ENCODE measurements around the gene SLC6A6.
"Not testable (repeated sequence)": the region's sequence is repeated elsewhere in the genome, so short reads cannot be mapped to it uniquely, and the experiment has no call there.

The SLC6A6 gene

DNA sequence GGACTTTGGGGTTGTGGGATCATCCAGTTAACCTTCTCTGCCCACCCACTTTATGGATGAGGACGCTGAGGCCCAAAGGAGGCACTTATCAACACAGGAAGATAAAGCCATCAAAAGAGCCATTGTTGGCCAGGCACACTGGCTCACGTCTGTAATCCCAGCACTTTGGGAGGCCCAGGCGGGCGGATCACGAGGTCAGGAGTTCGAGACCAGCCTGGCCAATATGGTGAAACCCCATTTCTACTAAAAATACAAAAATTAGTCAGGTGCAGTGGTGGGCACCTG is 7.3 kb downstream of the SLC6A6 start:
- not testable (repeated sequence) for H3K27me3 ChIP-seq (ENCODE audit: insufficient read depth, low read length); H3K9me3 ChIP-seq (ENCODE audit: low read length); H3K36me3 ChIP-seq (ENCODE audit: insufficient read depth, low read length); H3K4me3 ChIP-seq (ENCODE audit: low read length); H2AFZ ChIP-seq (ENCODE audit: low read depth, low read length)
- H3K4me1 ChIP-seq (ENCODE audit: insufficient read depth, low read length), result peaks cover 13% of the 10 kb centered on the region

DNA sequence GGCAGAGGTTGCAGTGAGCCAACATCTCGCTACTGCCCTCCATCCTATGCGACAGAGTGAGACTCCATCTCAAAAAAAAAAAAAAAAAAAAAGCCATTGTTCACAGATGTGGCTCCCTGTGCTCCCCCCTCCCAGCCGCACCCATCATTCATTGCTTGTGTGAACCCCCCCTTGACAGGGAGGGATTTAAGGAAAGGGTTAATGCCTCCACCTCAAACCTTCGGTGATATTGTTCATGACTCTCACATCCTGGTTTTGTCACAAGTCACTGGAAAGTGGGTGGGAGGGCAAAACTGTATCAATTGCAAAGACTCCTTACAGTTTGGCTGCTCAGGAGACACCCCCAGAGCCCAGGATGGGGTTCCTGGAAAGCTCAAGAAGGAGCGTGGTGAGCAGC is 7.7 kb downstream of the SLC6A6 start:
- Histone ChIP-seq H3K9me3 (ENCODE audit: low read length) (no peaks in the 10 kb centered on the region), H3K36me3 (ENCODE audit: insufficient read depth, low read length) (no peaks in the 10 kb centered on the region), H3K4me1 (ENCODE audit: insufficient read depth, low read length) (peaks cover 13% of the 10 kb centered on the region), H2AFZ (ENCODE audit: low read depth, low read length) (no peak overlapping the region), H3K27me3 (ENCODE audit: insufficient read depth, low read length) (no peaks in the 10 kb centered on the region), H3K4me3 (ENCODE audit: low read length) (no peak overlapping the region)

DNA sequence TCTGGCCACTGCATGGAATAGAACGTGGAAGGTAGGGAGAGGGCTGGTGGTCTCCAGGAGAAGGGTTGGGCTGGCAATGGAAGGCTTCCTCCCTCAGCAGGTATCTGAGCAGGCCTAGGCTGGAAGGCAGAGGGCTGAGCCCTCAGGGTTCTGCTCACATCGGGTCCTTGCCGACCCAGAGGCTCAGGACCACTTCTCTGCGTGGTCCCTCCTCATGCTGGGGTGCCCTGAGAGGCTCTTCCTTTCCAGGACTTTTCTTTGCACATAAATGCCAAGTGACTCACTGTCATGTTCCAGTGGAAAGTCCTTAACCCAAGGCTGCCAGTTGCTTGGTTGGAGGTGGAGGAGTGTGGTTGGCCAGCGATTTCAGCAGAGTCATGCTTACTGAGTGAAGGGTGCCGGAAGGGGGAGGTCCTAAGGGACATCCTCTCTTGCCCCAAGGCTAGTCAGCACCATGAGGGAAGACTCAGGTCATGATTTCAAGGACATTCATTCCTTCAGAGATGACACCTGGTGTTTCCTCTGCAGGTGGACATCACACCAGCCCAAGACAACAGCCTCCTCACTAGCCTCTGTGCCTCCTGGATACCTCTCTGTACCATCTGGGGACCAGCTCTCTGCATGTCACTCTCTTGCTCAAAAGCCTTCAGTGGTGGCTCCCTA is 8.2 kb downstream of the SLC6A6 start:
- Histone ChIP-seq H2AFZ (ENCODE audit: low read depth, low read length) (no peak overlapping the region), H3K4me3 (ENCODE audit: low read length) (no peak overlapping the region), H3K9me3 (ENCODE audit: low read length) (no peaks in the 10 kb centered on the region), H3K27me3 (ENCODE audit: insufficient read depth, low read length) (no peaks in the 10 kb centered on the region), H3K4me1 (ENCODE audit: insufficient read depth, low read length) (peaks cover 13% of the 10 kb centered on the region), H3K36me3 (ENCODE audit: insufficient read depth, low read length) (no peaks in the 10 kb centered on the region)

DNA sequence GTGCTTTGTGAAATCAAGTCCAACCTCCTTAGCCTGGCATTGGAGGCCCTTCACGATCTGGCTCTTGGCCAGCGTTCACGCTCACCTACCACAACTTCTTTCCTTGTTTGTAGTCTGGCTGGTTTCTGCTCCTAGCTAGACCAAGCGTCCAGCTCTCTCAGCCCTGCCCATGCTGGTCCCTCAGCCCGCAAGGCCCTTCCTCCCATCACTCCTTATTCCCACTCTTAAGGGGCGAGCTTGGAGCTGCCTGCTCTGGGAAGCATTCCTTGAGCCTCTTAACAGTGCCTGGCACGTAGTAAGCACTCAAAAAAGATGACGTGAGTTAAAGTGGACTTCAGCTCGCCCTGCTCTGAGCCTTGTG is 8.7 kb downstream of the SLC6A6 start:
- Histone ChIP-seq H3K4me3 (ENCODE audit: low read length) (no peak overlapping the region), H3K4me1 (ENCODE audit: insufficient read depth, low read length) (peaks cover 13% of the 10 kb centered on the region), H3K27me3 (ENCODE audit: insufficient read depth, low read length) (no peaks in the 10 kb centered on the region), H2AFZ (ENCODE audit: low read depth, low read length) (no peak overlapping the region), H3K36me3 (ENCODE audit: insufficient read depth, low read length) (no peaks in the 10 kb centered on the region), H3K9me3 (ENCODE audit: low read length) (no peaks in the 10 kb centered on the region)

DNA sequence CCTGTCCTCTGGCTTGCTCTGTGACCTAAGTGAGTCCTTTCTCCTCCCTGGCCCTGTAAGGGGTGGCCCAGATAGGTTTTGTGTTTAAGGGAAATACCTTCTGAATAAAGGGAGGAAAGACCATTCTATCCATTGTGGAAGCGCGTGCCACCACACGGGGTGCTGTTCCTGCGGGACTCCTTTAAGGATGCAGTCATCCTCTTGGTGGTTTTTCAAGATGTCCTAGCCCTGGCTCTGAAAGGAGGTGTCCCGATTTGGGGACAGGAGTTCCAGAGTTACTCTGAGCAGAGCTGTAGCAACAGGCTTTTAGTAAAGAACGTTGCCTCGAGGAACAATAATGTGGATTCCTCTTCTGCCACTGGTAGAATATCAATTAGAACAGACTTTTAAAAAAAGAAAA is 9.6 kb downstream of the SLC6A6 start:
- Histone ChIP-seq H3K9me3 (ENCODE audit: low read length) (no peaks in the 10 kb centered on the region), H3K4me3 (ENCODE audit: low read length) (no peak overlapping the region), H2AFZ (ENCODE audit: low read depth, low read length) (no peak overlapping the region), H3K27me3 (ENCODE audit: insufficient read depth, low read length) (no peaks in the 10 kb centered on the region), H3K4me1 (ENCODE audit: insufficient read depth, low read length) (peaks cover 13% of the 10 kb centered on the region), H3K36me3 (ENCODE audit: insufficient read depth, low read length) (no peaks in the 10 kb centered on the region)

DNA sequence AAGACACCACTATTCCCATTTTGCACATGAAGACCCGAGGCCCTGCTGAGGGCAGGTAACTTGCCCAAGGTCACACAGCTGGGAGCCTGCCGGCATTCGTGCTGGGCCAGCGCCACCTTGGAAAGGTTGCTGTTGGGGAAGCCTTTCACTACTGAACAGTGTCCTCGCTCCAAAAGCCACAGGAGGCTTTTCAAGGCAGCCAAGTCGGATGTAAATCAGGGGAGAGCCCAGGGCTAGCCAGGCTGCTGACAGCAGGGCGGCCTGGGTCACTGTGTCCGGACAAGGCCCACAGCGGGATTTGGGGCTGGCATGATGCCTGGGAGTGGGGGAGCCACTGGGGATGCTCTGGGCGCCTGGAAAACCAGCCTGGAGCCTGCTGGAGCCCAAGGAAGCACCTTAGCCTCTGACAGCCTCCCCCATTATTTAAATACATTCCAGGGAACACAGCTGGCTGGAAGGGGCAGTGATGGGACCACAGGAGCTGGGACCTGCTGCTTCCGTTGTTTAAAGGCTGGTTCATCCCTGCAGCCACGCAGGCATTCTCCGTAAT is 10.5 kb downstream of the SLC6A6 start:
- Histone ChIP-seq H3K9me3 (ENCODE audit: low read length) (no peaks in the 10 kb centered on the region), H3K4me1 (ENCODE audit: insufficient read depth, low read length) (peaks cover 14% of the 10 kb centered on the region), H3K36me3 (ENCODE audit: insufficient read depth, low read length) (no peaks in the 10 kb centered on the region), H2AFZ (ENCODE audit: low read depth, low read length) (no peak overlapping the region), H3K4me3 (ENCODE audit: low read length) (no peak overlapping the region), H3K27me3 (ENCODE audit: insufficient read depth, low read length) (no peaks in the 10 kb centered on the region)

DNA sequence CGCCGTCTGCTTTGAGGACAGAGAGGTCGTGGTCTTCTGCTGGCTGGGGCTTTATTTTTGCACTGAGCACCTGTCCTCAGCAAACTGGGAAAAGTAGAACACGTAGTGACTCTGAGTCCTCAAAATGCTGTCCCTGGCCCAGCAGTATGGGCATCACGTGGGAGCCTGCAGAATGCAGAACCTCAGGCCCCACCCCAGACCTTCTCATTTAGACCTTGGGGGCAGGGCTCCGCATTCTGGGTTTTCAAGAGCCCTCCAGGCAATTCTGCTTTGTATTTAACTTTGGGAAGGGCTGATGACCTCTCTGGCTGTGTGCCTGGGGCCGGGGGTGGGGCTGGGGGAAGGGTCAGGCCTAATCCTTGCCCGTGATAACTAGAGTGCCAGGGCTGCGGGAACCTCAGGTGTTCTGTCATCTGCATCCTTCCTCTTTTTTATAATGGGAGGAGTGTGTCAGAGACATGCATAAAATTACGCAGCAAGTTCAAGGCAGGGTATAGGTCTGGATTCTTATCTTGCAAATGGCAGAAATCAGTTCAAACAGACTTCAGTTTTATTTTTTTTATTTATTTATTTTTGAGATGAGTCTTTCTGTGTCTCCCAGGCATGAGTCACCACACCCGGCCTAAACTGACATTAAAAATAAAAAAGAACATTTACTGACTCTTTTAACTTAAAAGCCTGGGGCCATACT is 11.1 kb downstream of the SLC6A6 start:
- Histone ChIP-seq H3K36me3 (ENCODE audit: insufficient read depth, low read length) (no peaks in the 10 kb centered on the region), H3K9me3 (ENCODE audit: low read length) (no peaks in the 10 kb centered on the region), H3K27me3 (ENCODE audit: insufficient read depth, low read length) (no peaks in the 10 kb centered on the region), H3K4me1 (ENCODE audit: insufficient read depth, low read length) (peaks cover 20% of the 10 kb centered on the region), H3K4me3 (ENCODE audit: low read length) (no peak overlapping the region), H2AFZ (ENCODE audit: low read depth, low read length) (no peak overlapping the region)

DNA sequence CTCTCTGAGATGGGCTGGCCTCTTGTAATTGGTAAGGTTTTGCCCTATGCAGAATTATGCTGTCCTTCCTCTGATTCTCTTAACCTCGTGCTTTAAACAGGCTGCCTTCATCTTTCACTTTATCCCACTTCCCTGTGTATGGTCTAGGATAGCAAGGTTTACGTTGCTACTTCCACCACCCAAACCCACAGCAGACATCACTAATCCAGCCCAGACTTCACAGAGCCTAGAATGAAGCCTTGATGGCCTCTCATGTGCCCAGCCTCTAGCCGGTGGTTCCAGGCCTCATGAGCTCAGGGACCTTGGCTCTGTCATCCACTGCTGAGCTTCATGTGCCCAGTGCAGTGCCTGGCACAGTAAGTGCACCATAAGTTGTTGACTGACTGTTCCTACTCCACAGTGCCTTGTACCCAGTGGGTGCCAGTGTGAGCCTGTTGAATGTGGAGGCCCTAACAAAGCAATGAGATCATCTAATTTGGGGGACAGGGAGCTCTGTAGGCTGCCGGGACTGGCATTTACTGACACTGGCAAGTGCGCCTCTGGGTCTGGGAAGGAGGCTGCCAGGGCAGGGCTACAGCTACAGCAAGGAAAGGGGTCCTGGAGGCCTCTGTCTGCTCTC is 12.5 kb downstream of the SLC6A6 start:
- Histone ChIP-seq H3K36me3 (ENCODE audit: insufficient read depth, low read length) (no peaks in the 10 kb centered on the region), H3K4me3 (ENCODE audit: low read length) (no peak overlapping the region), H3K9me3 (ENCODE audit: low read length) (no peaks in the 10 kb centered on the region), H3K27me3 (ENCODE audit: insufficient read depth, low read length) (no peaks in the 10 kb centered on the region), H2AFZ (ENCODE audit: low read depth, low read length) (no peak overlapping the region), H3K4me1 (ENCODE audit: insufficient read depth, low read length) (peaks cover 20% of the 10 kb centered on the region)

DNA sequence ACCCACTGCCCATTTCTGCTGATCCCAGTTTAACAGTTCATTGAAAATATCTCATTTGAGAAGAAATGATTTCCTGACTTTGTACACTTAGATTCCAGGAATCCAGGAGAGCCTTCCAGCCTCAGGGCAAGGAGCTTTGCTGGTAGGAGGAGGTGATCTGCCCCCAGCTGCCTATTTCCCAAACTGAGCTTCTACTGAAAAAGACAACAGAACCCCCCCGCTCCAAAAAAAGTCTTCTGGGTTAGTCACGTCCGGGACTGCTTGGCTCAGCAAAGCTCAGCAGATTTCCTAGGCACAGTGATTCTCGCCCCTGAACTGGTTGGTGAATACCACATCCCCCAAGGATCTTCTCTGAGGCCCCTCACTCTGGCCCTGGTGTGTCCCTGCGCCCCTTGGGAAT is 13.1 kb downstream of the SLC6A6 start:
- Histone ChIP-seq H2AFZ (ENCODE audit: low read depth, low read length) (no peak overlapping the region), H3K4me3 (ENCODE audit: low read length) (no peak overlapping the region)

DNA sequence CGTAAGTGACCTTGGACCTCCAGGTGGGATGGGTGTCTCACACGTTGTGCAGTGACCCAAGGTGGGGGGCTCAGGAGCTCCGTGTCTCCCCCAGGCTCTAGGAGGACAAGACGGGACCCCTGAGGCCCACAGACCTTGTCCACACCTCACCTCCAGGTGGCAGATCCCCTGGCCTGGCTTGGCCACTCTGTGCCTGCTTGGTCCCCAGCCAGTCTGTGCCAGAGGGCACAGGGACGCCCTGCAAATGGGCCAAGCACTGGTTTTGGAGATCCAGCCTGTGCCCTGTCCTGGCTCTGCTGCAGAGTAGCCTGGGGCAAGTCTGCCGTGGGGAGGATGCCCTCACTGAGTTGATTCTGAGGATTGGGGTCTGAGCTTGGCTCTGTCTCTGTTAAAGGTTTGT is 14.0 kb downstream of the SLC6A6 start:
- Histone ChIP-seq H3K4me3 (ENCODE audit: low read length) (no peak overlapping the region), H3K27me3 (ENCODE audit: insufficient read depth, low read length) (no peaks in the 10 kb centered on the region), H3K36me3 (ENCODE audit: insufficient read depth, low read length) (no peaks in the 10 kb centered on the region), H3K9me3 (ENCODE audit: low read length) (no peaks in the 10 kb centered on the region), H2AFZ (ENCODE audit: low read depth, low read length) (no peak overlapping the region), H3K4me1 (ENCODE audit: insufficient read depth, low read length) (peaks cover 20% of the 10 kb centered on the region)

More for the DNA sequence above, 13.1 kb downstream of the SLC6A6 start:
- H3K36me3 ChIP-seq (ENCODE audit: insufficient read depth, low read length), result no peaks in the 10 kb centered on the region
- H3K27me3 ChIP-seq (ENCODE audit: insufficient read depth, low read length), result no peaks in the 10 kb centered on the region
- H3K4me1 ChIP-seq (ENCODE audit: insufficient read depth, low read length), result peaks cover 20% of the 10 kb centered on the region
- no peaks in the 10 kb centered on the region for H3K9me3 ChIP-seq (ENCODE audit: low read length)

DNA sequence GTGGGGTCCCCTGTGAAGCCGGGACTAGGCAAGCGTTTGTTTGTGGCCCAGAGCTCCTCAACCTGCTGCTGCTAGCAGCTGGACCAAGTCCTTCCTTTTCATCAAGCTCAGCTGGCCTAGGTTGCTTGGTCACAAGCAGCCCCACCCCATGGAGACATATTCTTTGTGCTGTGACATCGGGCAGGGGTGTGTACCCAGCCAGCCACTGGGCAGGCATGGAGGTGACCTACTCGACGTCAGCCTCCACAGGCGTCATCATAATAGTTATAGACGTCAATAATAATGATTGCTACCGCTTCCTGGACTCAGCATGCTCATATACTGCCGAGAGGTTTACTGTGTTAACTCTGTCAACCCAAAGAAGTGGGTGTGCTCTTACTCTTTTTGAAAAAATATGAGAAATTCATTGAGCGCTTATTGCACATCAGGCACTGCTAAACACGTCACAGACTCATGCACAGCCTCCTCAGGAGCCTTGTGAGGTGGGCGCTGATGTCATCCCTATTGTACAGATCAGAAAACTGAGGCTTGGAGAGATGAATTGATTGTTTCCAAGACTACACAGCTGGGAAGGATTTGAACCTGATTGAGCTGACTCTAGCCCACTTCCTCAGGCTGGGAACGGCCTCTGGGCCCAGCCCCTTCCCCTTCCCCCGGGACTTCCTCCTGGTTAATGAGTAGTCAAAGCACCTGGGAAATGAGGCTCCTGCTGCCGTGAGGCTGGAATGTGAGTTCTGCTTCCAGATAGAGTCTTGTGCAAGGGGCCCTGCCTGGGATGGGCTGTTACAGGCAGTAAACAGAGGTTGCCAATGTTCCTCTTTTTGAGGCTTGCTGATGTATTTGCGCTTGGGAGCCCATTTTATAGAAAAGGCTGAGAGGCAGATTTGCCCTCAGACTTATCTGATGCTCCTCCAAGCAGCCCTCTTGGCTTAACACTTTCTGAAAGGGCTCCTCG is 16.2 kb downstream of the SLC6A6 start:
- Histone ChIP-seq H3K36me3 (ENCODE audit: insufficient read depth, low read length) (no peaks in the 10 kb centered on the region), H3K4me1 (ENCODE audit: insufficient read depth, low read length) (peaks cover 8% of the 10 kb centered on the region), H3K9me3 (ENCODE audit: low read length) (no peaks in the 10 kb centered on the region), H3K27me3 (ENCODE audit: insufficient read depth, low read length) (no peaks in the 10 kb centered on the region), H3K4me3 (ENCODE audit: low read length) (no peak overlapping the region), H2AFZ (ENCODE audit: low read depth, low read length) (no peak overlapping the region)

DNA sequence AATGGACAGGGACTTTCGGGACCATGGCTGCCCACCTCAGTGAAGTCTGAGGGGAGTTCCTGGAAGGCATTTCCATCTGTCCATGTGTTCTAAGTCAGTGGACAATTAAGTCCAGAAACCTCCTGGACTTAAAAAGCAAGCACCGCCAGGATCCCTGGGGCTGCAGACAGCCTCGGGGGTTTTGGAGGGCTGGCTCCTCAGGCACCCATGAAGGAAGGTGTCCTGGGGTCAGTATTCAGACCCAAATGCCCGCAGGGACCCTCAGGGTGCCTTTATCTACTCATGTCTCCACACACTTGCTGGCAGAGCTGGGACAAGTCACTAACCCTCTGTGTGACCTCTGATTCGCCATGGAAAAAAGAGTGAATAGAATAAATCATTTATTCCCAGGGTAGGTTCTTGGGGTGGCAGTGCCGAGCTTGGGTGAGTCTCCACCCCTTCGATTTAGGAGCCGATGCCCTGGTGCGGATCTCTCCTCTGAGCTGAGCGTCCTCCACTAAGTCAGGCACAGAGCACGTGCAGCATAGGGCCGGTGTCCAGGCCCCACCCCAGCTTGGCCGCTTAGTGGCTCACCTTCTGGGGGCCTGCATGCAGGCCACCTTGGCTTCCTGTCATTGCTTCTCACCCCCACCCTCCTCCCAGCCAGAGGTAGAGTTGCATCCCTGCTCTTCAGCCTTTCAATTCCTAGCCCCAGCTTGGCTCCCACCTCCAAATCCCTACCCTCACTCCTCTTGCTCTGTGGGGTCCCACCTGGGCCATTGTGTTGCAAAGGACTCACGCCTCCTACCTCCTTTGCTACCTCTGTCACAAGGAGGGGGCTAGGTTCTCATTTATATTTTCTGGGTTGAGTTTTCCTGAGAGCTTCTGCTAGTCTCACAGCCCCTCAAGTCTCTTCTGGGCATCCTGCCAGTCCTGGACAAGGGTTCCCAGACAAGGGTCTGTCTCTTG is 19.9 kb downstream of the SLC6A6 start:
- H3K9me3 ChIP-seq (ENCODE audit: low read length), result no peaks in the 10 kb centered on the region
- no peaks in the 10 kb centered on the region for H3K36me3 ChIP-seq (ENCODE audit: insufficient read depth, low read length)
- no peaks in the 10 kb centered on the region for H3K27me3 ChIP-seq (ENCODE audit: insufficient read depth, low read length)
- no peak overlapping the region for H2AFZ ChIP-seq (ENCODE audit: low read depth, low read length)
- H3K4me1 ChIP-seq (ENCODE audit: insufficient read depth, low read length), result peaks cover 18% of the 10 kb centered on the region
- H3K4me3 ChIP-seq (ENCODE audit: low read length), result no peak overlapping the region
